RCC 7860 (cell line): ENCODE results near the gene SNED1.
"Not testable (repeated sequence)": the region's sequence is repeated elsewhere in the genome, so short reads cannot be mapped to it uniquely, and the experiment has no call there.

Experiments used
- DNase-seq: peaks from one replicate; pipeline ENCODE4 v3.0.0-alpha.2; 2015; ENCODE audit warnings: low spot score
- FAIRE-seq: peaks from 2 replicates; lab custom pipeline; 2012; peaks lifted over from hg19 to GRCh38; lab: Jason Lieb, UNC

The SNED1 gene

DNA sequence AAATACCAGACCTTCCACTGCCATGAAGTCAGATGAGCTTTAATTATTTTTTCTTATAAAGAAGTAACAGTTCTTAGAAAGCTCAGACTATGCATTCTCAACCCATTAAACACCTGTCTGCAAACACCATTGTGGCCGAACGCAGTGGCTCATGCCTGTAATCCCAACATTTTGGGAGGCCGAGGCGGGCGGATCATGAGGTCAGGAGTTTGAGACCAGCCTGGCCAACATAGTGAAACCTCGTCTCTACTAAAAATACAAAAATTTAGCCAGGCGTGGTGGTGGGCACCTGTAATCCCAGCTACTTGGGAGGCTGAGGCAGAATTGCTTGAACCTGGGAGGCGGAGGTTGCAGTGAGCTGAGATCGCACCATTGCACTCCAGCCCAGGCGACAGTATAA lies 106.2 kb downstream of the SNED1 start:
- DNase-seq, FAIRE-seq: not testable (repeated sequence)

DNA sequence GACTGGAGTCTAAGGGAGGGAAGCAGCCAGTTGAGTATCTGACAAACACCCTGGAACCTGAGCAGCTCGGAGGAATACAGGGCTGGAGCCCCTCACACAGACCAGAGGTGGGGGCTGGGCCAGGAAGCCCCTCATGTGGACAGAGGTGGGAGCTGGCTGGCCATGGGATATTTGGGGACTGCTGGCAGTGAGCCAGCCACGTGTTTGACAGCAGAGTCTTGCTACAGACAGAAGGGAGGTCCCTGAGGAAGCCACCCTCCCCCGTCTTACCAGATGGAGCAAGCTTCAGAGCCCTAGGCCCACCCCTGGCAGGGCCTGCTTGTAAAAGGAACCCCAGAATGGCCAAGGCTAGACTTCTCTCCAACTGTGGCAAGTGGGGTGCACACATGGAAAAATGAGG lies 107.2 kb downstream of the SNED1 start:
- FAIRE-seq, result no peak
- no peak for DNase-seq

GRCh38 chr2:241107031-241107783 lies 108.8 kb downstream of the SNED1 start:
- no peak for DNase-seq
- no peak for FAIRE-seq

GRCh38 chr2:241108271-241109209 lies 110.1 kb downstream of the SNED1 start:
- DNase-seq, result no peak
- no peak for FAIRE-seq

- FAIRE-seq (no peak), DNase-seq (no peak)
These were observed 111.0 kb downstream of the SNED1 start for GRCh38 chr2:241109210-241110088.

DNA sequence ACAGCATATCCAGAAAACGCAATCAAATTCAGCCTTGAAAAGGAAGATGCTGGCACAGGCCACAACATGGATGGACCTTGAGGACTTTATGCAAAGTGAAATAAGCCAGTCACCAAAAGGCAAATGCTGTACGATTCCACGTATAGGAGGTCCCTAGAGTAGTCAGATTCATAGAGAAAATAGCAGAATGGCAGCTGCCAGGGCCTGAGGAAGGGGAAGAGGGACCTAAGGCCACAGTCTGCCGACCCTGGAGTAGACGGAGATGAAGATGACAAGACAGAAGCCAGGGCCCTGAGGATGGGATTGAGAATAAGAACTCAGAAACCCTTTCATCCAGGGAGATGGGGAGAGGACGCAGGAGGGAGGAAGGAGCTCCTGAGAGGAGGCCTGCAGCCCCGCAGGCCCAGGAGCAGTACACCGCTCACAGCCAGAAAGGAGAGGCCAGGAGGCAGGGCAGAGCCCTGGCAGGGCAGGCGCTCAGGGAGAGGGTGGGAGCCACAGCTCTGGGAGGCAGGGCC lies 111.7 kb downstream of the SNED1 start:
- FAIRE-seq, result no peak

GRCh38 chr2:241110607-241111439 lies 112.4 kb downstream of the SNED1 start:
- FAIRE-seq (no peak), DNase-seq (no peak)

More for the DNA sequence above, 111.7 kb downstream of the SNED1 start:
- no peak for DNase-seq

DNA sequence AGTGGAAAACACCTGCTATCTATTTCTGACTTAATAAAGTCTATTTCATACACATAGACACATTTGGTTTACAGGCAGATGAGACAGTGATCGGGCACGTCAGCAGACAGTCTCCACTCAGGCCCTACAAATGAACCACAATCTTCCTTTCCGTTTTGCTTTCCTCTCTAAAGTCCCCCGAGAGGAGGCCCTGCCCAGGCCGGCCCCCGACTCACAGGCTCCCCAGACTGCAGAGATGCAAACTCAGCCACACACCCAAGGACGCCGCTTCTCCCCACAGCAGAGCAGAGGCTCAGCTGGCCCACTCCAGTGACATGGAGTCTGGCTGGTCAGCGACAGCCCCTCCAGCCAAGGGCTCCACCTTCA lies 113.0 kb downstream of the SNED1 start:
- DNase-seq, result no peak
- no peak for FAIRE-seq

DNA sequence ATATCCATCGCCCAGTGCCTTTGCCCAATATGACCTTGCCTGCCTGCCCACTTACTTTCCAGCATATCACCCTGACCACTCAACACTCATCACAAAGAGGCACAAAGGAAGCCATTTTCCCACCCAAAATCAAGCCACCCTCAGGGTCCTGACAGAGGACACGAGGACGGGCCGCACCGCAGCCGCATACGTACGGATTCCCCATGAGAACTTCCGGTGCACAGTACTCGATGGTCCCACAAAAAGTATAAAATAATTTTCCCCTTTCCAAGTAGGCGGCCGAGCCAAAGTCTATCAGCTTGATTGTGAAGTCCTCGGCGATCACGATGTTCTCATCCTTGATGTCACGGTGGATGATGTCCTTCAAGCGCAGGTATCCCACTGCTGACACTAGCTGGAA lies 113.6 kb downstream of the SNED1 start:
- DNase-seq, result no peak
- FAIRE-seq, result no peak

DNA sequence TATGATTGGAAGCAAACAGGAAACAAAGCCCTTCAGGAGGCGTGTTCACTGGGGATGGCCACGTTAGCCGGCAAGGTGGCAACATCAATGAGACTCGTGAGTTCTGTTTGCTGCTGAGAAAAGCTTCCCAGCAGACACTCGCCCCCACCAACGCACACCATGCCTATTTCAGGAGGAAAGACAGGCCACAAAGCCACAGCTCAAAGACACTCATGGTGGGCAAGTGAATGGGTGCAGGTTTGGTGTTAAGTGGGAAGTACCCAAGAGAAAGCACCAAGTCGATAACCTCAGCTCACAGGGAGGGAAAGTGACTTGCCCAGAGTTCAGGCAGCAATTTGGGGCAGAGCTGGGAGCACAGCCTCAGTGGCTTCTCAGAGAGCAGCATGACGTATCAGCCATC lies 114.2 kb downstream of the SNED1 start:
- FAIRE-seq (no peak), DNase-seq (no peak)

- DNase-seq (no peak), FAIRE-seq (no peak)
These were observed 116.4 kb downstream of the SNED1 start for GRCh38 chr2:241114836-241115235.

DNA sequence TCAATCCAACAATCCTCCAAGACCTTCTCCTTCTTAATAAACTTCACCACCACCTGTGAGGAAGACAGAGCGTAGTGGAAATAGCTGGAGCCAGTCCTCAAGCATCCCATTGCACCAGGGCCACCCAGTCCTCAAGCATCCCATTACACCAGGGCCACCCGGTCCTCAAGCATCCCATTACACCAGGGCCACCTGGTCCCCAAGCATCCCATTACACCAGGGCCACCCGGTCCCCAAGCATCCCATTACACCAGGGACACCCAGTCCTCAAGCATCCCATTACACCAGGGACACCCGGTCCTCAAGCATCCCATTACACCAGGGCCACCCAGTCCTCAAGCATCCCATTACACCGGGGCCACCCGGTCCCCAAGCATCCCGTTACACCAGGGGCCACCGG lies 116.9 kb downstream of the SNED1 start:
- DNase-seq (no peak), FAIRE-seq (no peak)

- FAIRE-seq (no peak), DNase-seq (no peak)
These were observed 118.5 kb downstream of the SNED1 start for GRCh38 chr2:241116606-241117560.

- FAIRE-seq, result no peak
- DNase-seq, result no peak
These were observed 120.5 kb downstream of the SNED1 start for GRCh38 chr2:241118737-241119505.

DNA sequence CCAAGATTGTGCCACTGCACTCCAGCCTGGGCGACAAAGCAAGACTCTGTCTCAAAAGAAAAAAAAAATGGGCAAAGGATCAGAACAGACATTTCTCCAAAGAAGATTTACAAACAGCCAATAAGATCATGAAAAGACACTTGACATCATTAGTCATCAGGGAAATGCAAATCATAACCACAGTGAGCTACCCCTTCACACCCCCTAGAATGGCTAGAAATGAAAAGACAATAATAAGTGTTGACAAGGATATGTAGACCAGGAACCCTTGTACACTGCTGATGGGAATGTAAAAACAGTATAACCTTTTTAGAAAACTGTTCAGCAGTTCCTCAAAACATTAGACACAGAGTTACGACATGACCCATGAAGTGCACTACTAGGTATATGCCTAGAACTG lies 122.0 kb downstream of the SNED1 start:
- FAIRE-seq, result no peak
- no peak for DNase-seq

- no peak for DNase-seq
- no peak for FAIRE-seq
These were observed 122.6 kb downstream of the SNED1 start for GRCh38 chr2:241121008-241121407.

- no peak for FAIRE-seq
These were observed 124.1 kb downstream of the SNED1 start for GRCh38 chr2:241122376-241123002.

More at GRCh38 chr2:241122376-241123002, 124.1 kb downstream of the SNED1 start:
- DNase-seq, result no peak
